Measurements from ENCODE around the gene EFCC1. TPM values are rescaled to one million over a fixed set of nuclear protein-coding genes. Genes with fewer than 3 reads are reported as not detected.
"Not testable (repeated sequence)": the region's sequence is repeated elsewhere in the genome, so short reads cannot be mapped to it uniquely, and the experiment has no call there.

The EFCC1 gene
- total RNA-seq, 4 donors from 2014 or later: 0.76 to 2.5 (median 1.1) TPM

DNA sequence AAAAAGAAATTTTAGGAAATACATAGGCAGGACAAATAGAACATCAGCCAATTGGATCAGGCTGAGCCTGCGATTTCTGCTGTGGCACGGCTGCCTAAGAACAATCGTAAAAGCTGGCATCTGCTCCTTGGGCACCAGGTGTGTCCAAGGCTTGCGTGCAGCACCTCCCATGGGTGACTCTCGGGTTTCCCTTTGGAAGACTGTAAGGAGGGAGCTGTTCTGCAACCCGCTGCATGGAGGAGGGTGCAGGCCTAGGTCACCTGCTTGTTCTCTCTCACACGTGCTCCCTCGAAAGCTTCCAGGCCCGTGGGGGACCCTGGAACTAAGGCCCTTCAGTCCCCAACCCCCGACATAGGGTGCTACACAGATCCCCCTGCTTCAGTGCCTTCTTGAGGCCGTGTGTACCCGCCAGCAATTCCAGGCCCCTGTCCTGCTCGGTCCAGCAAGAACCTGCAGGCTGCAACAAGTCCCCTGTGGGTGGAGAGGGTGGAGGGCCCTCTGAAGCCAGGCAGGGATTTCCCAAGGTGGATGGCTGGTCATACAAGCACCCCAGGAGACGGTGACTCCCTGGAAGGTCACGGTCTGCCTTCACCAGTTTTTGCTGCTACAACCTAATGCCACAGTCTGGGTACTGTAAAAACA, 62.9 kb downstream of the EFCC1 start:
- peak in 1 of 2 donors; percentile 53 for DNase-seq (ENCODE audit: low spot score in 2 of 2)
- H3K4me1 ChIP-seq: peaks cover 10% of the 10 kb centered on the region
- TF ChIP-seq EP300 (IDR thresholded peaks at IDR 0.05) (no peak), POLR2AphosphoS5 (IDR thresholded peaks at IDR 0.05) (no peak), POLR2A (IDR thresholded peaks at IDR 0.05) (no peak)
- TF ChIP-seq, protein P1, sequence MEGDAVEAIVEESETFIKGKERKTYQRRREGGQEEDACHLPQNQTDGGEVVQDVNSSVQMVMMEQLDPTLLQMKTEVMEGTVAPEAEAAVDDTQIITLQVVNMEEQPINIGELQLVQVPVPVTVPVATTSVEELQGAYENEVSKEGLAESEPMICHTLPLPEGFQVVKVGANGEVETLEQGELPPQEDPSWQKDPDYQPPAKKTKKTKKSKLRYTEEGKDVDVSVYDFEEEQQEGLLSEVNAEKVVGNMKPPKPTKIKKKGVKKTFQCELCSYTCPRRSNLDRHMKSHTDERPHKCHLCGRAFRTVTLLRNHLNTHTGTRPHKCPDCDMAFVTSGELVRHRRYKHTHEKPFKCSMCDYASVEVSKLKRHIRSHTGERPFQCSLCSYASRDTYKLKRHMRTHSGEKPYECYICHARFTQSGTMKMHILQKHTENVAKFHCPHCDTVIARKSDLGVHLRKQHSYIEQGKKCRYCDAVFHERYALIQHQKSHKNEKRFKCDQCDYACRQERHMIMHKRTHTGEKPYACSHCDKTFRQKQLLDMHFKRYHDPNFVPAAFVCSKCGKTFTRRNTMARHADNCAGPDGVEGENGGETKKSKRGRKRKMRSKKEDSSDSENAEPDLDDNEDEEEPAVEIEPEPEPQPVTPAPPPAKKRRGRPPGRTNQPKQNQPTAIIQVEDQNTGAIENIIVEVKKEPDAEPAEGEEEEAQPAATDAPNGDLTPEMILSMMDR (IDR thresholded peaks at IDR 0.05): no peak

DNA sequence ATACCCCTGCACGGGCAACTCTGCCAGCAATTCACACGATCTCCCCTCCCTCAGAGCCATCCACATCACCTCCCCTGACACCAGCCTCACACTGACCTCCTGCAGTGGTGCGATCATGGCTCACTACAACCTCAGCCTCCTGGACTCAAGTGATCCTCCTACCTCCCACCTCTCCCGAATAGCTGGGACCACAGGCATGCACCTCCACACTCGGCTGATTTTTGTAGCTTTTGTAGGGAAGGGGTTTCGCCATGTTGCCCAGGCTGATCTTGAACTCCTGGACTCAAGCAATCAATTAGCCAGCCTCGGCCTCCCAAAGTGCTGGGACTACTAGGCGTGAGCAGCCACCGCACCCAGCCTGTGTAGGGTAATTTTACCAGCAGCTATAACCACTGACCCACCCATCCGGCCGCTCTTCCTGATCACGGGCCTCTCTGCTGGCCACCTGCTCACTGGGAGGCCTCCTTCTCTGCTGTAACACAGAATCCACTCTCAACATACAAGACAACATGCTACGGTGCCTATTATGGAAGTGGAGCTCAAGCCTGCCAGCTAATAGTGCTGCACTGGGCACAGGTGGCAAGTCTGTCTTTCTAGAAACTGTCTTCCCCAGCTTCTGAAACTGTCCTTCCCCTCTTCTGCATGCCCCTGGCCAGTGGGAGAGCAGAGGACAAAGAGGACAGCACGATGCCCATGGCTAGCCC, 64.1 kb downstream of the EFCC1 start:
- WGBS: 93% methylated on average over 14 of the region's 14 CpGs
- peaks cover 11% of the 10 kb centered on the region for H3K4me1 ChIP-seq

More for the DNA sequence above, 62.9 kb downstream of the EFCC1 start:
- H3K27me3 ChIP-seq: no peaks in the 10 kb centered on the region
- H3K4me3 ChIP-seq: no peak overlapping the region
- 77% methylated on average over 9 of the region's 15 CpGs for WGBS
- no peaks in the 10 kb centered on the region for H3K9me3 ChIP-seq
- no peak overlapping the region for H3K27ac ChIP-seq
- no peaks in the 10 kb centered on the region for H3K36me3 ChIP-seq

DNA sequence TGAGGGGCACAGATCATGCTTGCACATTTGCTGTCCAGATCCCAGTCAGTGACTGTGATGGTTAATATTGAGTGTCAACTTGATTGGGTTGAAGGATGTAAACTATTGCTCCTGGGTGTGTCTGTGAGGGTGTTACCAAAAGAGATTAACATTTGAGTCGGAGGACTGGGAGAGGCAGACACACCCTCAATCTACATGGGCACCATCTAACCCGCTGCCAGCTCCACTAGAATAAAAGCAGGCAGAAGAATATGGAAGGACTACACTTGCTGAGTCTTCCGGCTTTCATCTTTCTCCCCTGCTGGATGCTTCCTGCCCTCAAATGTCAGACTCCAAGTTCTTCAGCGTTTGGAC, 64.6 kb downstream of the EFCC1 start:
- Histone ChIP-seq H3K27me3 (no peaks in the 10 kb centered on the region), H3K27ac (no peak overlapping the region), H3K4me3 (no peak overlapping the region), H3K9me3 (no peaks in the 10 kb centered on the region), H3K36me3 (no peaks in the 10 kb centered on the region), H3K4me1 (peaks cover 11% of the 10 kb centered on the region)
- TF ChIP-seq, protein P1 (IDR thresholded peaks at IDR 0.05): no peak
- TF ChIP-seq POLR2A (IDR thresholded peaks at IDR 0.05) (no peak), POLR2AphosphoS5 (IDR thresholded peaks at IDR 0.05) (no peak)
- WGBS: 70% methylated on average over 4 of the region's 4 CpGs
- DNase-seq (ENCODE audit: low spot score in 2 of 2): no peak

More for the DNA sequence above, 64.1 kb downstream of the EFCC1 start:
- Histone ChIP-seq H3K9me3 (no peaks in the 10 kb centered on the region), H3K27ac (no peak overlapping the region), H3K36me3 (no peaks in the 10 kb centered on the region), H3K4me3 (no peak overlapping the region), H3K27me3 (no peaks in the 10 kb centered on the region)
- TF ChIP-seq POLR2A (IDR thresholded peaks at IDR 0.05) (no peak), EP300 (IDR thresholded peaks at IDR 0.05) (no peak), POLR2AphosphoS5 (IDR thresholded peaks at IDR 0.05) (no peak)
- TF ChIP-seq, protein P1 (IDR thresholded peaks at IDR 0.05): no peak
- peak in 1 of 2 donors; percentile 24 for DNase-seq (ENCODE audit: low spot score in 2 of 2)

DNA sequence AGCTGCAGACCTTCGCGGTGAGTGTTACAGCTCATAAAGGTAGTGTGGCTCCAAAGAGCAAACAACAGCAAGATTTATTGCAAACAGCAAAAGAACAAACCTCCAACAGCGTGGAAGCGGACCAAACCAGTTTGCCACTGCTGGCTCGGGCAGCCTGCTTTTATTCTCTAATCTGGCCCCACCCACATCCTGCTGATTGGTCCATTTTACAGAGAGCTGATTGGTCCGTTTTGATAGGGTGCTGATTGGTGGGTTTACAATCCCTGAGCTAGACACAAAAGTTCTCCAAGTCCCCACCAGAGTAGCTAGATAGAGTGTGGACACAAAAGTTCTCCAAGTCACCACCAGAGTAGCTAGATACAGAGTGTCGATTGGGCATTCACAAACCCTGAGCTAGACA, 66.6 kb downstream of the EFCC1 start:
- not testable (repeated sequence) for H3K27me3 ChIP-seq; DNase-seq (ENCODE audit: low spot score in 2 of 2); H3K27ac ChIP-seq; H3K36me3 ChIP-seq; H3K9me3 ChIP-seq
- 88% methylated on average over 7 of the region's 7 CpGs for WGBS
- Histone ChIP-seq H3K4me1 (peaks cover 11% of the 10 kb centered on the region), H3K4me3 (peak overlapping the region; percentile 42)

DNA sequence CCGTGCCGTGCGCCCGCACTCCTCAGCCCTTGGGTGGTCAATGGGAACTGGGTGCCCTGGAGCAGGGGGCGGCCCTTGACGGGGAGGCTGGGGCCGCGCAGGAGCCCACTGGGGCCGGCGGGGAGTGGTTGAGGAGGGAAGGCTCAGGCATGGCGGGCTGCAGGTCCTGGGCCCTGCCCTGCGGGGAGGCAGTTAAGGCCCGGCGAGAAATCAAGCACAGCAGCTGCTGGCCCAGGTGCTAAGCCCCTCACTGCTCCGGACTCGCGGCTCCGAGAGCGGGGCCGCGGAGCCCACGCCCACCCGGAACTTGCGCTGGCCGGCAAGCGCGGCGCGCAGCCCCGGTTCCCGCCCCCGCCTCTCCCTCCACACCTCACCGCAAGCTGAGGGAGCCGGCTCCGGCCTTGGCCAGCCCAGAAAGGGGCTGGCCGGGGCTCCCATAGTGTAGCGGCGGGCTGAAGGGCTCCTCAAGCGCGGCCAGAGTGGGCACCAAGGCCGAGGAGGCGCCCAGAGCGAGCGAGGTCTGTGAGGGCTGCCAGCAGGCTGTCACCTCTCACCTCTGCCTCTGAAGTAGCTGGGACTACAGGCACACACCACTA, 67.3 kb downstream of the EFCC1 start:
- 17% methylated on average over 22 of the region's 44 CpGs for WGBS
- Histone ChIP-seq H3K9me3 (no peaks in the 10 kb centered on the region), H3K27ac (peak overlapping the region; percentile 12), H3K36me3 (no peaks in the 10 kb centered on the region), H3K4me3 (peak overlapping the region; percentile 42), H3K27me3 (no peaks in the 10 kb centered on the region), H3K4me1 (peaks cover 11% of the 10 kb centered on the region)
- no peak for DNase-seq (ENCODE audit: low spot score in 2 of 2)
- no peak for TF ChIP-seq POLR2A (IDR thresholded peaks at IDR 0.05)
- TF ChIP-seq, protein P1 (IDR thresholded peaks at IDR 0.05): no peak
- no peak for TF ChIP-seq POLR2AphosphoS5 (IDR thresholded peaks at IDR 0.05)
- no peak for TF ChIP-seq EP300 (IDR thresholded peaks at IDR 0.05)

DNA sequence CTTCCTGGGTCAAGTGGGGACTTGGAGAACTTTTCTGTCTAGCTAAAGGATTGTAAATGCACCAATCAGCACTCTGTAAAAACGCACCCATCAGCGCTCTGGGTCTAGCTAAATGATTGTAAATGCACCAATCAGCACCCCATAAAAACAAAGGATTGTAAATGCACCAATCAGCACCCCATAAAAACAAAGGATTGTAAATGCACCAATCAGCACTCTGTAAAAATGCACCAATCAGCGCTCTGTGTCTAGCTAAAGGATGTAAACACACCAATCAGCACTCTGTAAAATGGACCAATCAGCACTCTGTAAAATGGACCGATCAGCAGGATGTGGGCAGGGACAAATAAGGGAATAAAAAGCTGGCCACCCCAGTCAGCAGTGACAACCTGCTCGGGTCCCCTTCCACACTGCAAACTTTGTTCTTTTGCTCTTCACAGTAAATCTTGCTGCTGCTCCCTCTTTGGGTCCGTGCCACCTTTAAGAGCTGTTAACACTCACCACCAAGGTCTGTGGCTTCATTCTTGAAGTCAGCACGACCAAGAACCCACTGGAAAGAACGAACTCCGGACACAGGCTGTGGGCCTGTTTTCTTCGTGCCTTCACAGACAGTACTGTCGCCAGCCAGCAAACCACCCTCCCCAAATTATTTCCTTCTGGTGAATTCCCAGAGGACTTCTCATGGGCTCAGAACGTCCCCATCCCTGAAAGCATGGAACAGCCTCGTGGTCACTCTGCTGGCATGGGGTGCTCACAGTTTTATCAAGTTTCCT, 68.4 kb downstream of the EFCC1 start:
- not testable (repeated sequence) for H3K4me3 ChIP-seq; DNase-seq (ENCODE audit: low spot score in 2 of 2); H3K36me3 ChIP-seq; H3K27me3 ChIP-seq; H3K9me3 ChIP-seq
- 85% methylated on average over 13 of the region's 13 CpGs for WGBS
- Histone ChIP-seq H3K4me1 (peaks cover 11% of the 10 kb centered on the region), H3K27ac (peak overlapping the region; percentile 16)
